Lower lobe of right lung (tissue), 2 donors: ENCODE measurements around the gene U2AF1L4. TPM values are rescaled to one million over a fixed set of nuclear protein-coding genes. Genes with fewer than 3 reads are reported as not detected.
A peak's percentile ranks its signal among the peaks of the same experiment; 100 is the strongest.

Source experiments
- ATAC-seq, 2 donors: fragments of 200-7000 bp; cut with Tn5 transposase; one replicate each; pipeline ENCODE4 v1.9.1; 2020 to 2022; ENCODE audit warnings: mild to moderate bottlenecking in 2 of 2, moderate library complexity in 2 of 2
- DNase-seq: peaks from one replicate; pipeline ENCODE4 v3.0.0-alpha.2; 2020
- H3K27ac ChIP-seq: fragments of 200-600 bp; one replicate; pipeline ENCODE4 v1.8.0; 2022
- H3K27me3 ChIP-seq: fragments of 200-600 bp; one replicate; pipeline ENCODE4 v1.8.0; 2022; ENCODE audit warnings: low read depth
- H3K36me3 ChIP-seq: fragments of 200-600 bp; one replicate; pipeline ENCODE4 v1.8.0; 2022; ENCODE audit warnings: mild to moderate bottlenecking
- H3K4me1 ChIP-seq: fragments of 200-600 bp; one replicate; pipeline ENCODE4 v1.8.0; 2022
- H3K4me3 ChIP-seq: fragments of 200-600 bp; one replicate; pipeline ENCODE4 v1.8.0; 2022; ENCODE audit warnings: mild to moderate bottlenecking
- H3K9me3 ChIP-seq: fragments of 200-600 bp; one replicate; pipeline ENCODE4 v1.8.0; 2022
- intact Hi-C: fragments of 100-400 bp; cut with DNase I; formaldehyde crosslinking; loops from one replicate; pipeline ENCODE4 v1.11.0; 2022
- total RNA-seq: library from RNA; stranded (reverse); fragmentation: NEBNext Ultra II Directional; extraction: Animal tissue kit (Norgen Biotek cat#: 25700); gene quantifications from one replicate; pipeline ENCODE4 v1.2.1, GENCODE V29; 2021
- TF ChIP-seq, protein P1 (sequence below): fragments of 200-600 bp; IDR thresholded peaks from one replicate; pipeline ENCODE4 v1.8.0; 2022; ENCODE audit warnings: antibody characterized with exemption, mild to moderate bottlenecking
- donor health status: DM: no; HTN: yes; CAD: no; lungs with severe emphysema.

The U2AF1L4 gene
- total RNA-seq, 1 donor from 2014 or later, result 20.3 TPM

DNA sequence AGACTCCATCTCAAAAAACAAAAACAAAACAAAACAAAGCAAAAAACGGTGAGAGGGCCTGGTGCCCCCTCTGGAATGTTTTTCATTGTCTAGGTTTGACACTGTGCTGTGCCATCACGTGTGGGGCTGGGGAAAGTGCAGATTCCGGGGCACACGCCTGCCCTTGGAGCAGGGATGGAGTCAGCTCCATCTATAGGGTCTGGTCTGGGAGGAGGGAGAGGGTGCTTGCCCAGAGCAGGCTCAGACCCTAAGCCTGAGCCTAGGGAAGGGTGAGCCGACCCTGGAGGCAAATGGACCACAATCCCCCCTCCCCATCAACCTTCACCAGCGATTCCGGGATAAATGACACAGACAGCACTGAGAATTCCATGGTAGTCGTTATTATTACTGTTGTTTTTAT is 51.8 kb downstream of the U2AF1L4 start:
- no peak overlapping the region for H3K4me3 ChIP-seq
- H3K9me3 ChIP-seq, result no peaks in the 10 kb centered on the region
- H3K27ac ChIP-seq, result no peak overlapping the region
- no peaks in the 10 kb centered on the region for H3K36me3 ChIP-seq
- intact Hi-C loops, result no loop called here
- no peaks in the 10 kb centered on the region for H3K27me3 ChIP-seq
- ATAC-seq, result peak; percentile 4 to 16
- no peak for DNase-seq
- TF ChIP-seq, protein P1, sequence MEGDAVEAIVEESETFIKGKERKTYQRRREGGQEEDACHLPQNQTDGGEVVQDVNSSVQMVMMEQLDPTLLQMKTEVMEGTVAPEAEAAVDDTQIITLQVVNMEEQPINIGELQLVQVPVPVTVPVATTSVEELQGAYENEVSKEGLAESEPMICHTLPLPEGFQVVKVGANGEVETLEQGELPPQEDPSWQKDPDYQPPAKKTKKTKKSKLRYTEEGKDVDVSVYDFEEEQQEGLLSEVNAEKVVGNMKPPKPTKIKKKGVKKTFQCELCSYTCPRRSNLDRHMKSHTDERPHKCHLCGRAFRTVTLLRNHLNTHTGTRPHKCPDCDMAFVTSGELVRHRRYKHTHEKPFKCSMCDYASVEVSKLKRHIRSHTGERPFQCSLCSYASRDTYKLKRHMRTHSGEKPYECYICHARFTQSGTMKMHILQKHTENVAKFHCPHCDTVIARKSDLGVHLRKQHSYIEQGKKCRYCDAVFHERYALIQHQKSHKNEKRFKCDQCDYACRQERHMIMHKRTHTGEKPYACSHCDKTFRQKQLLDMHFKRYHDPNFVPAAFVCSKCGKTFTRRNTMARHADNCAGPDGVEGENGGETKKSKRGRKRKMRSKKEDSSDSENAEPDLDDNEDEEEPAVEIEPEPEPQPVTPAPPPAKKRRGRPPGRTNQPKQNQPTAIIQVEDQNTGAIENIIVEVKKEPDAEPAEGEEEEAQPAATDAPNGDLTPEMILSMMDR, result no peak
- H3K4me1 ChIP-seq, result no peaks in the 10 kb centered on the region

Other genes starting within 250 kb of the U2AF1L4 start
- gene DMKN, start 231.8 kb downstream of the U2AF1L4 start, total RNA-seq, result 70.7 TPM
- gene SBSN, start 217.1 kb downstream of the U2AF1L4 start, total RNA-seq, result not detected
- not detected for gene GAPDHS, start 212.0 kb downstream of the U2AF1L4 start, total RNA-seq
- 81.6 TPM for gene TMEM147, start 199.8 kb downstream of the U2AF1L4 start, total RNA-seq
- gene ATP4A, start 181.8 kb downstream of the U2AF1L4 start, total RNA-seq, result not detected
- not detected for gene PMIS2, start 159.2 kb downstream of the U2AF1L4 start, total RNA-seq
- 9.1 TPM for gene HAUS5, start 132.7 kb downstream of the U2AF1L4 start, total RNA-seq
- gene RBM42, start 116.4 kb downstream of the U2AF1L4 start, total RNA-seq, result 56.1 TPM
- 1.1 TPM for gene ETV2, start 103.7 kb downstream of the U2AF1L4 start, total RNA-seq
- gene COX6B1, start 97.1 kb downstream of the U2AF1L4 start, total RNA-seq, result 267 TPM
- not detected for gene UPK1A, start 78.9 kb downstream of the U2AF1L4 start, total RNA-seq
- 0.21 TPM for gene ZBTB32, start 40.9 kb downstream of the U2AF1L4 start, total RNA-seq
- gene KMT2B, start 27.4 kb downstream of the U2AF1L4 start, total RNA-seq, result 37.2 TPM
- 17.1 TPM for gene IGFLR1, start 3.0 kb downstream of the U2AF1L4 start, total RNA-seq
- 60.0 TPM for gene PSENEN, start 233 bp upstream of the U2AF1L4 start, total RNA-seq
- gene LIN37, start 3.2 kb upstream of the U2AF1L4 start, total RNA-seq, result 7.2 TPM
- gene HSPB6, start 11.6 kb upstream of the U2AF1L4 start, total RNA-seq, result 29.4 TPM
- 20.8 TPM for gene PROSER3, start 12.8 kb upstream of the U2AF1L4 start, total RNA-seq
- 13.1 TPM for gene ARHGAP33, start 30.1 kb upstream of the U2AF1L4 start, total RNA-seq
- not detected for gene PRODH2, start 67.4 kb upstream of the U2AF1L4 start, total RNA-seq
- not detected for gene NPHS1, start 107.1 kb upstream of the U2AF1L4 start, total RNA-seq
- gene KIRREL2, start 111.5 kb upstream of the U2AF1L4 start, total RNA-seq, result 0.12 TPM
- gene APLP1, start 123.2 kb upstream of the U2AF1L4 start, total RNA-seq, result 2.1 TPM
- 17.2 TPM for gene NFKBID, start 155.1 kb upstream of the U2AF1L4 start, total RNA-seq
- 43.3 TPM for gene HCST, start 157.1 kb upstream of the U2AF1L4 start, total RNA-seq
- gene TYROBP, start 162.9 kb upstream of the U2AF1L4 start, total RNA-seq, result 460 TPM
- 14.6 TPM for gene LRFN3, start 191.0 kb upstream of the U2AF1L4 start, total RNA-seq
- gene SDHAF1, start 249.8 kb upstream of the U2AF1L4 start, total RNA-seq, result 14.4 TPM